SK-N-MC (cell line): ENCODE results near the gene ACSM4.

Source experiments
- EZH2 ChIP-seq: fragments of 200-600 bp; sonication (generic); IDR thresholded peaks from one replicate; pipeline ENCODE4 v1.6.1; 2017; ENCODE audit warnings: antibody characterized with exemption
- POLR2AphosphoS5 ChIP-seq: IDR thresholded peaks from 2 replicates; pipeline ENCODE4 v1.6.1; 2012; ENCODE audit warnings: mild to moderate bottlenecking, low read depth, low read length, borderline replicate concordance

DNA sequence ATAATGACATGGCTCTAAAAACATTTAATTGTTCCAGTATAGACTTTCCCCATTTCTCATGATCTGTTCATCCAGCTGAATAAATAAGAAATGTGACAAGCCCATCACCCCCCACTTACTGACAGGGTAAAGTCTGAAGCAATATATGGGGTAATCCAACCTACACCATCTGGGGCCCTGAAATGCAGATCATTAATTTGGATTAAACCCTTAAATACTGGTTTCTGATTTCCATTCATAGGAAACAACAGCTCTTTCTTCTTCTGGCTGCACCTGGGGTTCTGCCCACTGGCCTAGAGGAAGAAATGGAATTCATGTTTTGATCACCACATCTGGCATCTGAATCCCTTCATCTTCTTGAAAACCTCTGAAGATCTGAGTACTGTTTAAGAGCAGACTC lies 39.3 kb upstream of the ACSM4 start:
- TF ChIP-seq EZH2 (no peak), POLR2AphosphoS5 (no peak)
